CD14-positive monocyte (primary cell): ENCODE data around the gene CAMKK2. TPM values are rescaled to one million over a fixed set of nuclear protein-coding genes. Genes with fewer than 3 reads are reported as not detected.
A peak's percentile ranks its signal among the peaks of the same experiment; 100 is the strongest.

Experiments used
- DNase-seq, 3 donors: peaks; one replicate each; pipeline ENCODE4 v3.0.0-alpha.2; 2011 to 2022
- H2AFZ ChIP-seq: 2 replicates; pipeline ENCODE4 v1.6.0; 2012; ENCODE audit warnings: mild to moderate bottlenecking, low read depth, low read length, inconsistent platforms; ENCODE audit not compliant: insufficient read depth, poor library complexity, severe bottlenecking
- H3K27ac ChIP-seq, 2 donors: 1 replicate in 1 of 2; 2 replicates in 1 of 2; pipeline ENCODE4 v1.5.1; 2012 to 2013; ENCODE audit warnings: low read length in 2 of 2, control low read depth in 1 of 2, inconsistent platforms in 1 of 2, low read depth in 1 of 2, mild to moderate bottlenecking in 1 of 2
- H3K27me3 ChIP-seq, 2 donors: one replicate each; pipeline versions ENCODE4 v1.6.0 to v1.6.1; 2011 to 2013; ENCODE audit warnings: low read length in 2 of 2; ENCODE audit not compliant: control insufficient read depth in 2 of 2, insufficient read depth in 2 of 2
- H3K36me3 ChIP-seq, 2 donors: replicated peaks in 1 of 2; 1 replicate in 1 of 2; 2 replicates in 1 of 2; pipeline versions ENCODE4 v1.5.1 to v1.6.1; 2012 to 2013; ENCODE audit warnings: low read length in 2 of 2, control low read depth in 1 of 2, inconsistent platforms in 1 of 2, mild to moderate bottlenecking in 1 of 2; ENCODE audit not compliant: insufficient read depth in 2 of 2, control insufficient read depth in 1 of 2
- H3K4me1 ChIP-seq, 2 donors: 1 replicate in 1 of 2; 2 replicates in 1 of 2; pipeline versions ENCODE4 v1.5.1 to v1.6.1; 2012 to 2013; ENCODE audit warnings: low read length in 2 of 2, control low read depth in 1 of 2, inconsistent platforms in 1 of 2, mild to moderate bottlenecking in 1 of 2, moderate library complexity in 1 of 2; ENCODE audit not compliant: insufficient read depth in 2 of 2, control insufficient read depth in 1 of 2
- H3K4me2 ChIP-seq: replicated peaks from 2 replicates; pipeline ENCODE3; 2012; ENCODE audit warnings: low read length, moderate library complexity, mild to moderate bottlenecking; ENCODE audit not compliant: poor library complexity, severe bottlenecking; ENCODE audit errors: extremely low read depth
- H3K4me3 ChIP-seq, 3 experiments: fragments of 200-600 bp in 1 of 3; sonication (generic) in 1 of 3; replicated peaks in 1 of 3; 1 replicate in 2 of 3; 2 replicates in 1 of 3; pipeline ENCODE4 v1.5.1; 2011 to 2013; ENCODE audit warnings: low read length in 3 of 3, mild to moderate bottlenecking in 3 of 3, control low read depth in 2 of 3, low read depth in 2 of 3, inconsistent platforms in 1 of 3, moderate library complexity in 1 of 3
- H3K79me2 ChIP-seq: 2 replicates; pipeline ENCODE4 v1.6.0; 2012; ENCODE audit warnings: mild to moderate bottlenecking, control low read depth, inconsistent platforms, low read length, moderate library complexity; ENCODE audit not compliant: insufficient read depth
- H3K9ac ChIP-seq: 2 replicates; pipeline ENCODE4 v1.6.0; 2017; ENCODE audit warnings: low read length, mild to moderate bottlenecking; ENCODE audit not compliant: insufficient read depth, poor library complexity, severe bottlenecking
- H3K9me3 ChIP-seq, 2 donors: replicated peaks in 1 of 2; 1 replicate in 1 of 2; 2 replicates in 1 of 2; pipeline versions ENCODE4 v1.5.1 to v1.6.1; 2012 to 2013; ENCODE audit warnings: low read length in 2 of 2, control low read depth in 1 of 2; ENCODE audit not compliant: control insufficient read depth in 1 of 2, insufficient read depth in 1 of 2
- H4K20me1 ChIP-seq: 2 replicates; pipeline ENCODE4 v1.6.0; 2012; ENCODE audit warnings: mild to moderate bottlenecking, low read length, control low read depth, moderate library complexity; ENCODE audit not compliant: insufficient read depth
- H3K27ac Mint-ChIP-seq, 7 donors: one replicate each; pipeline ENCODE4 v1.8.0; 2020; ENCODE audit warnings: mild to moderate bottlenecking in 7 of 7, mixed read lengths in 7 of 7, moderate library complexity in 6 of 7, inconsistent platforms in 2 of 7
- H3K27me3 Mint-ChIP-seq, 3 donors: one replicate each; pipeline ENCODE4 v1.8.0; 2021 to 2022; ENCODE audit warnings: low read depth in 3 of 3, mild to moderate bottlenecking in 3 of 3, mixed read lengths in 3 of 3, moderate library complexity in 3 of 3, inconsistent platforms in 1 of 3
- H3K36me3 Mint-ChIP-seq, 2 donors: one replicate each; pipeline ENCODE4 v1.8.0; 2020; ENCODE audit warnings: mixed read lengths in 2 of 2, inconsistent platforms in 1 of 2, mild to moderate bottlenecking in 1 of 2
- H3K4me1 Mint-ChIP-seq: one replicate; pipeline ENCODE4 v1.8.0; 2020; ENCODE audit warnings: mild to moderate bottlenecking, mixed read lengths
- H3K4me3 Mint-ChIP-seq, 2 donors: one replicate each; pipeline ENCODE4 v1.8.0; 2020; ENCODE audit warnings: mild to moderate bottlenecking in 2 of 2, mixed read lengths in 2 of 2, moderate library complexity in 1 of 2
- H3K9me3 Mint-ChIP-seq, 7 donors: one replicate each; pipeline ENCODE4 v1.8.0; 2020 to 2022; ENCODE audit warnings: mixed read lengths in 7 of 7, mild to moderate bottlenecking in 6 of 7, moderate library complexity in 6 of 7, inconsistent platforms in 2 of 7
- WGBS: methylation state at CpG from one replicate; pipeline ENCODE4 v1.1.5; 2013; ENCODE audit warnings: missing lambda C conversion rate; ENCODE audit not compliant: insufficient coverage; 5-methylcytosine and 5-hydroxymethylcytosine counted together
- intact Hi-C, 2 donors: fragments of 100-400 bp; cut with micrococcal nuclease; formaldehyde crosslinking; loops; one replicate each; pipeline versions ENCODE4 v1.15.0 to v1.15.1; 2023
- polyA plus RNA-seq, 3 donors: library from polyadenylated mRNA; depleted of rRNA in 1 of 3; unstranded in 2 of 3; stranded (reverse) in 1 of 3; fragments of 300-500 nt in 2 of 3; fragments of >200 nt in 1 of 3; fragmentation: Illumina TruSeq in 2 of 3; gene quantifications; 1 replicate in 2 of 3; 2 replicates in 1 of 3; pipeline ENCODE4 v1.2.3, GENCODE V29; 2012 to 2021
- TF ChIP-seq, protein P1 (sequence below): fragments of 200-600 bp; IDR thresholded peaks from one replicate; pipeline ENCODE4 v1.8.0; 2022; ENCODE audit warnings: antibody characterized with exemption, mild to moderate bottlenecking

Gene CAMKK2
- polyA plus RNA-seq, 3 donors: 55.6 to 71.4 (median 71.0) TPM

DNA sequence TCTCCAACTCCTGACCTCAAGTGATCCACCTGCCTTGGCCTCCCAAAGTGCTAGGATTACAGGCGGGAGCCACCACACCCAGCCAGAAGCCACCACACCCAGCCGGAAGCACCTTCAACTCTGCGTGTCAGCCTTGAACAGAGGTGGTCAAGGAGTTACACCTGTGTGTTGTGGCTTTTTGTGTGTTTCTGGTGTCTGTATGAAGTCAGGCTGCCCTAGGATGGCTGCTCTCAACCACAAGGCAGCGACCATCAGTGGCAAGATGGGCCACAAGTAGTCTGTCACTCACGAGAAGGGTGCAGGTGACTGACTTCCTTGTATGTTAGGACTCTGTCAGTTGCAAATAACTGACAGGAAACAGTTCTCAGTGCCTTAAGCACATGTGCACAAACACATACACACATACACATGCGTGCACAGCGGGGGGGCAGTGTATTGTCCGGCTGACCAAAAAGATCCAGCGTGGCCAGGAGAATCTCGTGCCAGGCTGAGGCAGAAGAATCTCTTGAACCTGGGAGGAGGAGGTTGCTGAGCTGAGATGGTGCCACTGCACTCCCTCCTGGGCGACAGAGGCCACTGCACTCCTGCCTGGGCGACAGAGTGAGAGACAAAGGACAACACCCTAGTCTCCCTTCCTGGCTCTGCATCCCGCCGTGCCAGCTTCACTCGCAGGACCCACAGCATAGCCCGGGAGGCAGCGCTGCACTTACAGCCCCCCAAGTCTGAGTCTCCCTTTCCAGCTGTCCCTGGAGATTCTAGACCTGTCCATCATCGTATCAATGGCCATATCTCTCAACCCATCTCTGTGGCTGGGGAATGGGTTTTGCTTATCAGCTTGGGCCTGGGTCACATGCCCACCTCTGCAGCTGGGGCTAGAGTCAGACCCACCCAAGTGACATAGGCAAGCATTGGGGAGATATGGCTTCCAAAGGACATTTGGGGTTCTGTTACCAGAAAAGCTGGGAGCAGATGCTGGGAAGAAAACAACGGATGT, 72.9 kb downstream of the CAMKK2 start:
- peaks cover 22% of the 10 kb centered on the region for H3K4me1 Mint-ChIP-seq
- H3K4me3 ChIP-seq: no peak overlapping the region

DNA sequence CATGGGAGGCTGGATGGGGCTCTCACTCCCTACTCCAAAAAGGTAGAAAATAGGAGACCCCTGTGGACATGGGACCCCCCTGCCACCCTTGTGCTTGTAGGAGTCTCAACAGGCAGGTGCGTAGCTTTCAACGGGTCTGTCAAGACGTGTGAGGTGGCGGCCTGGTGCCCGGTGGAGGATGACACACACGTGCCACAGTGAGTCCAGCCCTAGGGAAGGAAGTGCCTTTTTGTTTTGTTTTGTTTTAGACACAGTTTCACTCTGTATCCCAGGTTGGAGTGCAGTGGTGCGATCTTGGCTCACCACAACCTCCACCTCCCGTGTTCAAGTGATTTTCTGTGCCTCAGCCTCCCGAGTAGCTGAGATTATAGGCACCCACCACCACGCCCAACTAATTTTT, 73.7 kb downstream of the CAMKK2 start:
- no peak overlapping the region for H2AFZ ChIP-seq
- DNase-seq: peak in 1 of 3 donors; percentile 40
- intact Hi-C loops: loop anchor here in 1 of 2 donors (5.0 kb wide), 1 partner anchor 161 kb away; no protein-coding TSS in a partner anchor
- H4K20me1 ChIP-seq: peaks cover 9% of the 10 kb centered on the region
- Mint-ChIP-seq H3K4me1 (peaks cover 22% of the 10 kb centered on the region), H3K9me3 (no peaks in the 10 kb centered on the region), H3K4me3 (no peak overlapping the region), H3K27ac (peak overlapping the region in 3 of 7 donors; percentile 58 to 79 (median 71)), H3K36me3 (peaks cover 76 to 91% of the 10 kb centered on the region in 2 donors), H3K27me3 (peaks cover 0 to 4% (median 3%) of the 10 kb centered on the region in 3 donors)
- H3K4me1 ChIP-seq: peaks cover 13 to 17% of the 10 kb centered on the region in 2 donors
- H3K4me3 ChIP-seq: no peak overlapping the region
- TF ChIP-seq, protein P1, sequence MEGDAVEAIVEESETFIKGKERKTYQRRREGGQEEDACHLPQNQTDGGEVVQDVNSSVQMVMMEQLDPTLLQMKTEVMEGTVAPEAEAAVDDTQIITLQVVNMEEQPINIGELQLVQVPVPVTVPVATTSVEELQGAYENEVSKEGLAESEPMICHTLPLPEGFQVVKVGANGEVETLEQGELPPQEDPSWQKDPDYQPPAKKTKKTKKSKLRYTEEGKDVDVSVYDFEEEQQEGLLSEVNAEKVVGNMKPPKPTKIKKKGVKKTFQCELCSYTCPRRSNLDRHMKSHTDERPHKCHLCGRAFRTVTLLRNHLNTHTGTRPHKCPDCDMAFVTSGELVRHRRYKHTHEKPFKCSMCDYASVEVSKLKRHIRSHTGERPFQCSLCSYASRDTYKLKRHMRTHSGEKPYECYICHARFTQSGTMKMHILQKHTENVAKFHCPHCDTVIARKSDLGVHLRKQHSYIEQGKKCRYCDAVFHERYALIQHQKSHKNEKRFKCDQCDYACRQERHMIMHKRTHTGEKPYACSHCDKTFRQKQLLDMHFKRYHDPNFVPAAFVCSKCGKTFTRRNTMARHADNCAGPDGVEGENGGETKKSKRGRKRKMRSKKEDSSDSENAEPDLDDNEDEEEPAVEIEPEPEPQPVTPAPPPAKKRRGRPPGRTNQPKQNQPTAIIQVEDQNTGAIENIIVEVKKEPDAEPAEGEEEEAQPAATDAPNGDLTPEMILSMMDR: no peak
- H3K9ac ChIP-seq: no peak overlapping the region
- H3K36me3 ChIP-seq: peaks cover 60 to 88% of the 10 kb centered on the region in 2 donors
- peaks cover 16% of the 10 kb centered on the region for H3K79me2 ChIP-seq
- 45% methylated on average over 4 of the region's 10 CpGs for WGBS
- H3K9me3 ChIP-seq: no peaks in the 10 kb centered on the region
- no peak overlapping the region for H3K4me2 ChIP-seq
- H3K27me3 ChIP-seq: no peaks in the 10 kb centered on the region
- H3K27ac ChIP-seq: peak overlapping the region in 1 of 2 donors; percentile 31

More for the DNA sequence above, 72.9 kb downstream of the CAMKK2 start:
- Histone ChIP-seq H3K36me3 (peaks cover 60 to 83% of the 10 kb centered on the region in 2 donors), H3K79me2 (peaks cover 11% of the 10 kb centered on the region), H3K4me2 (no peak overlapping the region), H3K9ac (no peak overlapping the region), H4K20me1 (peaks cover 9% of the 10 kb centered on the region), H3K27ac (peak overlapping the region; percentile 1 to 31), H3K9me3 (no peaks in the 10 kb centered on the region), H2AFZ (no peak overlapping the region), H3K27me3 (no peaks in the 10 kb centered on the region), H3K4me1 (peaks cover 13 to 17% of the 10 kb centered on the region in 2 donors)
- DNase-seq: peak in 2 of 3 donors; percentile 34 to 51
- H3K9me3 Mint-ChIP-seq: no peaks in the 10 kb centered on the region
- WGBS: 65% methylated on average over 8 of the region's 19 CpGs
- H3K4me3 Mint-ChIP-seq: no peak overlapping the region
- H3K27me3 Mint-ChIP-seq: peaks cover 0 to 4% (median 3%) of the 10 kb centered on the region in 3 donors
- H3K36me3 Mint-ChIP-seq: peaks cover 71 to 88% of the 10 kb centered on the region in 2 donors
- TF ChIP-seq, protein P1: peak; percentile 62
- peak overlapping the region in 4 of 7 donors; percentile 33 to 79 (median 68) for H3K27ac Mint-ChIP-seq
- intact Hi-C loops: loop anchor here in 1 of 2 donors (5.0 kb wide), 1 partner anchor 161 kb away; no protein-coding TSS in a partner anchor
